ENCODE data around the gene BBS2. TPM values are rescaled to one million over a fixed set of nuclear protein-coding genes. Genes with fewer than 3 reads are reported as not detected.

BBS2 gene
- total and polyA plus RNA-seq, 2 experiments from 2014 or later, result 32.8 to 50.4 TPM

DNA sequence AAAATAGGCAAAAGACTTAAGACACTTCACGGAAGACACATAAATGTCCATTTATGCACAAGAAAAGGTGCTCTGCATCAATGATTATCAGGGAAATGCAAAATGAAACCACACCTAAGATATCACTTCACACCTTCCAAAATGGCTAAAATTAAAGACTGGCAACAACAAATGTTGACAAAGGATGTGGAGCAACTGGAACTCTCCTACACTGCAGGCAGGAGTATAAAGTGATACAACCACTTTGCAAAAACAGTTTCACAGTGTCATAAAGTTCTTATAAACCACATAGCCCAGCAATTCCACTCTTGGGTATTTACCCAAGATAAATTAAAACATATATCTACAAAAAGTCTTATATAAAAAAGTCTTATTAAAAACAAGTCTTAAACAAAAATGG is 7.8 kb downstream of the BBS2 start:
- Histone ChIP-seq H3K27ac (no peak overlapping the region), H3K27me3 (no peaks in the 10 kb centered on the region), H3K36me3 (peaks cover 17% of the 10 kb centered on the region), H3K9me3 (ENCODE audit: low read depth) (no peaks in the 10 kb centered on the region), H3K4me1 (ENCODE audit: low read depth) (no peaks in the 10 kb centered on the region), H3K4me3 (no peak overlapping the region)
- TF ChIP-seq, protein P1, sequence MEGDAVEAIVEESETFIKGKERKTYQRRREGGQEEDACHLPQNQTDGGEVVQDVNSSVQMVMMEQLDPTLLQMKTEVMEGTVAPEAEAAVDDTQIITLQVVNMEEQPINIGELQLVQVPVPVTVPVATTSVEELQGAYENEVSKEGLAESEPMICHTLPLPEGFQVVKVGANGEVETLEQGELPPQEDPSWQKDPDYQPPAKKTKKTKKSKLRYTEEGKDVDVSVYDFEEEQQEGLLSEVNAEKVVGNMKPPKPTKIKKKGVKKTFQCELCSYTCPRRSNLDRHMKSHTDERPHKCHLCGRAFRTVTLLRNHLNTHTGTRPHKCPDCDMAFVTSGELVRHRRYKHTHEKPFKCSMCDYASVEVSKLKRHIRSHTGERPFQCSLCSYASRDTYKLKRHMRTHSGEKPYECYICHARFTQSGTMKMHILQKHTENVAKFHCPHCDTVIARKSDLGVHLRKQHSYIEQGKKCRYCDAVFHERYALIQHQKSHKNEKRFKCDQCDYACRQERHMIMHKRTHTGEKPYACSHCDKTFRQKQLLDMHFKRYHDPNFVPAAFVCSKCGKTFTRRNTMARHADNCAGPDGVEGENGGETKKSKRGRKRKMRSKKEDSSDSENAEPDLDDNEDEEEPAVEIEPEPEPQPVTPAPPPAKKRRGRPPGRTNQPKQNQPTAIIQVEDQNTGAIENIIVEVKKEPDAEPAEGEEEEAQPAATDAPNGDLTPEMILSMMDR (IDR thresholded peaks at IDR 0.05; ENCODE audit: low read depth, low read length), result no peak
- no peak for DNase-seq (ENCODE audit: low read depth in 1 of 2, low spot score in 1 of 2)

DNA sequence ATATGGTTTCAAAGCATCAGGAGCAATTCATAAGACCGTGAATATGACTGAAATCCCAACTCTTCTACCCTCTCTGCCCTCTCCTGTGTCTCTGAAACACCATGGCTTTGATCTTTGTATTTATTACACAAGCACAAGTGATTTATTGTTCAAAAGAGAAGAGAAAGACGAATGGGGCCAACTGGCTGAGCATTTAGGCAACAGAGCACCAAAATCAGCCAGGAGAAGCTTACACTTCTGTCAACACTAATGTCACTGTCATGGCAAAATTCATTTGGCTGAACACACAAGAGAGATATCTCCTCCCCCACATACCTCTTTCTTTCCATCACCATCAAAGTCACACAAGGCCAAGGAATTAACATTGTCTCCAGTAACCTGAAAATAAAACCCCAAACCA is 9.3 kb downstream of the BBS2 start:
- Histone ChIP-seq H3K27me3 (no peaks in the 10 kb centered on the region), H3K9me3 (ENCODE audit: low read depth) (no peaks in the 10 kb centered on the region), H3K4me3 (no peak overlapping the region), H3K36me3 (peaks cover 17% of the 10 kb centered on the region), H3K4me1 (ENCODE audit: low read depth) (no peaks in the 10 kb centered on the region), H3K27ac (no peak overlapping the region)
- no peak for DNase-seq (ENCODE audit: low read depth in 1 of 2, low spot score in 1 of 2)
- TF ChIP-seq, protein P1 (IDR thresholded peaks at IDR 0.05; ENCODE audit: low read depth, low read length), result no peak

- Histone ChIP-seq H3K9me3 (ENCODE audit: low read depth) (no peaks in the 10 kb centered on the region), H3K4me3 (no peak overlapping the region), H3K27ac (no peak overlapping the region), H3K27me3 (no peaks in the 10 kb centered on the region), H3K36me3 (peaks cover 25% of the 10 kb centered on the region), H3K4me1 (ENCODE audit: low read depth) (no peaks in the 10 kb centered on the region)
- DNase-seq (ENCODE audit: low read depth in 1 of 2, low spot score in 1 of 2), result peak in 1 of 2 donors; percentile 42
- TF ChIP-seq, protein P1 (IDR thresholded peaks at IDR 0.05; ENCODE audit: low read depth, low read length), result no peak
Measured at GRCh38 chr16:56506941-56507340, 12.9 kb downstream of the BBS2 start.

- TF ChIP-seq, protein P1 (IDR thresholded peaks at IDR 0.05; ENCODE audit: low read depth, low read length), result no peak
- H3K27ac ChIP-seq, result no peak overlapping the region
- no peak overlapping the region for H3K4me3 ChIP-seq
- H3K4me1 ChIP-seq (ENCODE audit: low read depth), result no peaks in the 10 kb centered on the region
- peaks cover 28% of the 10 kb centered on the region for H3K36me3 ChIP-seq
- no peaks in the 10 kb centered on the region for H3K9me3 ChIP-seq (ENCODE audit: low read depth)
- no peaks in the 10 kb centered on the region for H3K27me3 ChIP-seq
- no peak for DNase-seq (ENCODE audit: low read depth in 1 of 2, low spot score in 1 of 2)
Measured at GRCh38 chr16:56505181-56505580, 14.6 kb downstream of the BBS2 start.

DNA sequence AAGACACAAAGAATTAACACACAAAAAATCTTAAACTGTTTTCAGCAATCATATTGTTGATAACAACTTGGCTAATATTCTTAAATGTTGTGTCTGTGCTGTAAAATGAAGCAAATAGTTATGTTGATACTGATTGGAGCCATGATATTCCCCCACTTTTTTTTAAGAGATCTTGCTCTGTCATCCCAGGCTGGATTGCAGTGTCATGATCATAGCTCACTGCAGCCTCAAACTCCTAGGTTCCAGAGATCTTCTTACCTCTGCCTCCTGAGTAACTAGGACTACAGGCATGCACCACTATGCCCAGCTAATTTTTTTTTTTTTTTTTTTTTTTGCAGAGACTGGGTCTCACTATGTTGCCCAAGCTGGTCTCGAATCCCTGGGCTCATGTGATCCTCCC is 26.0 kb downstream of the BBS2 start:
- peaks cover 34% of the 10 kb centered on the region for H3K36me3 ChIP-seq
- DNase-seq (ENCODE audit: low read depth in 1 of 2, low spot score in 1 of 2), result no peak
- TF ChIP-seq, protein P1 (IDR thresholded peaks at IDR 0.05; ENCODE audit: low read depth, low read length), result no peak
- H3K27me3 ChIP-seq, result no peaks in the 10 kb centered on the region
- H3K9me3 ChIP-seq (ENCODE audit: low read depth), result no peaks in the 10 kb centered on the region
- H3K4me1 ChIP-seq (ENCODE audit: low read depth), result no peaks in the 10 kb centered on the region
- no peak overlapping the region for H3K27ac ChIP-seq
- no peak overlapping the region for H3K4me3 ChIP-seq

- peaks cover 29% of the 10 kb centered on the region for H3K36me3 ChIP-seq
- H3K27ac ChIP-seq, result no peak overlapping the region
- TF ChIP-seq, protein P1 (IDR thresholded peaks at IDR 0.05; ENCODE audit: low read depth, low read length), result no peak
- no peaks in the 10 kb centered on the region for H3K4me1 ChIP-seq (ENCODE audit: low read depth)
- no peak overlapping the region for H3K4me3 ChIP-seq
- no peaks in the 10 kb centered on the region for H3K9me3 ChIP-seq (ENCODE audit: low read depth)
- peak in 1 of 2 donors; percentile 25 for DNase-seq (ENCODE audit: low read depth in 1 of 2, low spot score in 1 of 2)
- no peaks in the 10 kb centered on the region for H3K27me3 ChIP-seq
Measured at GRCh38 chr16:56493126-56493525, 26.7 kb downstream of the BBS2 start.

Measured in cardiac muscle cell (in vitro differentiated cells and primary cell).